ENCODE measurements around the gene SHOX. TPM values are rescaled to one million over a fixed set of nuclear protein-coding genes. Genes with fewer than 3 reads are reported as not detected.
"Not testable (repeated sequence)": the region's sequence is repeated elsewhere in the genome, so short reads cannot be mapped to it uniquely, and the experiment has no call there.

SHOX gene
- total RNA-seq = not detected in 2 replicates
- not detected for polyA plus RNA-seq (2012)

- DNase-seq (ENCODE audit: low read depth) = no peak
Observed at GRCh38 chrX:630612-631496, at the start of gene SHOX. Gene SHOX, plus strand, starts transcription at chrX:630791. Its CDS starts 107 bp downstream, at chrX:630898.

DNA sequence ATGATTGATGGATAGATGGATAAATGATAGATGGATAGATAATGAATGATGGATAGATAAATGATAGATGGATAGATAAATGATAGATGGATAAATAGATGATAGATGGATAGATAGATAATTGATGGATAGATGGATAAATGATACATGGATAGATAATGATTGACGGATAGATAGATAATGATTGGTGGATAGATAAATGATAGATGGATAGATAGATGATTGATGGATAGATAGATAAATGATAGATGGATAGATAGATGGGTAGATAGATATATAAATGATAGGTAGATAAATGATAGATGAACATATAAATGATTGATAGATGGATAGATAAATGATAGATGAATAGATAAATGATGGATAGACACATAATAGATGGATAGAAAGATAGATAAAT lies 49.5 kb upstream of the SHOX start:
- no peak for DNase-seq (ENCODE audit: low read depth)

DNA sequence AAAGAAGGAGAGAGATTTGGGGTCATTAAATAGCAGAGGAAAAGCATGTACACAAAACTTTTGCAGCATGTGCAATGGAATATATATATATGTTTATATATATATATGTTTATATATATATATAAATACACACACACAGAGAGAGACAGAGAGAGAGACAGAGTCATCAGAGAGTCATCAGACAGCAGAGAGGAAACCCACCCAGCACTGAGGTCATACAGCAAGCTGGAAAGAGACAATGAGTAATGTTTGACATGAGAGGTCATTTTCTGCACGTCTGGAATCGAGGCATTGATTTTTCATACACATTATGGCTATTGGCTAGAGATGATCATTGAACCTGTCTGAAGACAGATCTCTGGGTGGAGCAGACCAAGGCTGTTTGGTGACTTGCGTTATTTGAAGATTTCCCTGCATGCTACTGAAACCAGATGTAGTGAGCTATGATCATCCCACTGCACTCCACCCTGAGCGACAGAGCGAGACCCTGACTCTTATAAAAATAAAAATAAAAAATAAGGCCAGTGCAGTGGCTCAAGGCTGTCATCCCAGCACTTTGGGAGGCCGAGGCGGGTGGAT lies 48.8 kb upstream of the SHOX start:
- no peak for DNase-seq (ENCODE audit: low read depth)

DNA sequence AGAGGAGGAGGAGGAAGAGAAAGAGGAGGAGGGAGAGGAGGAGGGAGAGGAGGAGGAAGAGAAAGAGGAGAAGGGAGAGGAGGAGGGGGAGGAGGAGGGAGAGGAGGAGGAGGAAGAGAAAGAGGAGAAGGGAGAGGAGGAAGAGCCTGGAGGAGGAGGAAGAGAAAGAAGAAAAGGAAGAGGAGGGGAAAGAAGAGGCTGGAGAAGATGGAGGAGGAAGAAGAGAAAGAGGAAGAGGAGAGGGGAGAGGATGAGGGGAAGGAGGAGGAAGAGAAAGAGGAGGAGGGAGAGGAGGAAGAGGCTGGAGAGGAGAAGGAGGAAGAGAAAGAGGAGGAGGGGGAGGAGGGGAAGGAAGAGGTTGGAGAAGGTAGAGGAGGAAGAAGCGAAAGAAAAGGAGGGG lies 46.0 kb upstream of the SHOX start:
- DNase-seq (ENCODE audit: low read depth) = no peak

DNA sequence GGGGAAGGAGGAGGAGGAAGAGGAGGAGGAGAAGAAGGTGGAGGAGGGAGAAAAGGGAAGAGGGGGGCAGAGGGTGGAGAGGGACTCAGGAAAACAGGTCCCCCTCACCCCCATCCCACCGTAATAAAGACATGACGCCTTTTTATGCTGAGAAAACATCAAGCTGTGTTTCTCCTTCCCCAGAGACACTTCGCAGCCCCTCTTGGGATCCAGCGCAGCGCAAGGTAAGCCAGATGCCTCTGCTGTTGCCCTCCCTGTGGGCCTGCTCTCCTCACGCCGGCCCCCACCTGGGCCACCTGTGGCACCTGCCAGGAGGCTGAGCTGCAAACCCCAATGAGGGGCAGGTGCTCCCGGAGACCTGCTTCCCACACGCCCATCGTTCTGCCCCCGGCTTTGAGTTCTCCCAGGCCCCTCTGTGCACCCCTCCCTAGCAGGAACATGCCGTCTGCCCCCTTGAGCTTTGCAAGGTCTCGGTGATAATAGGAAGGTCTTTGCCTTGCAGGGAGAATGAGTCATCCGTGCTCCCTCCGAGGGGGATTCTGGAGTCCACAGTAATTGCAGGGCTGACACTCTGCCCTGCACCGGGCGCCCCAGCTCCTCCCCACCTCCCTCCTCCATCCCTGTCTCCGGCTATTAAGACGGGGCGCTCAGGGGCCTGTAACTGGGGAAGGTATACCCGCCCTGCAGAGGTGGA lies 45.3 kb upstream of the SHOX start:
- DNase-seq (ENCODE audit: low read depth) = no peak

DNA sequence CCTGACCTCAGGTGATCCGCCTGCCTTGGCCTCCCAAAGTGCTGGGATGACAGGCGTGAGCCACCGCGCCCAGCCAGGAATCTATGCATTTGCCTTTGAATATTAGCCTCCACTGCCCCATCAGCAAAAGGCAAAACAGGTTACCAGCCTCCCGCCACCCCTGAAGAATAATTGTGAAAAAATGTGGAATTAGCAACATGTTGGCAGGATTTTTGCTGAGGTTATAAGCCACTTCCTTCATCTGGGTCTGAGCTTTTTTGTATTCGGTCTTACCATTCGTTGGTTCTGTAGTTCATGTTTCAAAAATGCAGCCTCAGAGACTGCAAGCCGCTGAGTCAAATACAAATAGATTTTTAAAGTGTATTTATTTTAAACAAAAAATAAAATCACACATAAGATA lies 44.2 kb upstream of the SHOX start:
- DNase-seq (ENCODE audit: low read depth) = no peak

DNA sequence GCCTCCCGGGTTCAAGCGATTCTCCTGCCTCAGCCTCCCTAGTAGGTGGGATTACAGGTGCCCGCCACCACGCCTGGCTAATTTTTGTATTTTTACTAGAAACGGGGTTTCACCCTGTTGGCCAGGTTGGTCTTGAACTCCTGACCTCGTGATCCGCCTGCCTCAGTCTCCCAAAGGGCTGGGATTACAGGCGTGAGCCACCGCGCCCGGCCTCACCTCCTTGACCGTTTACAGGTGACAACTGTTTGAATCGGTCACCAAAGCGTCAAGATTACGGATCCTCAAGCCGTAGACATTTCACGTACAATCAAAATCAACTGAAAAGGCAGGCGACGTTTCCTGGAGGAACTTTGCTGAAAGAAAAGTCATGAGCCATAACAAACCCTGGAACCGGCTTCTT lies 41.3 kb upstream of the SHOX start:
- not testable (repeated sequence) for DNase-seq (ENCODE audit: low read depth)

GRCh38 chrX:590693-591404 lies 39.7 kb upstream of the SHOX start:
- DNase-seq (ENCODE audit: low read depth) = no peak

- DNase-seq (ENCODE audit: low read depth) = no peak
Observed at GRCh38 chrX:599837-600715, 30.5 kb upstream of the SHOX start.

DNA sequence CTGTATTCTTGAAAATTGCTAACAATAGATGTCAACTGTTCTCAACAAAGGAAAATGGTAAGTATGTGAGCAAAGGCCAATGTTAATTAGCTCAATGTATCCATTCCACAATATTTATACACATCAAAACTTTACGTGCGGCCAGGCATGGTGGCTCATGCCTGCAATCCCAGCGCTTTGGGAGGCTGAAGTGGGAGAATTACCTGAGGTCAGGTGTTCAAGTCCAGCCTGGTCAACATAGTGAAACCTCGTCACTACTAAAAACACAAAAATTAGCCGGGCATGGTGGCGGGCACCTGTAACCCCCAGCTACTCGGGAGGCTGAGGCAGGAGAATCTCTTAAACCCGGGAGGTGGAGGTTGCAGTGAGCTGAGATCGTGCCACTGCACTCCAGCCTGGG lies 27.6 kb upstream of the SHOX start:
- DNase-seq (ENCODE audit: low read depth) = not testable (repeated sequence)

- not testable (repeated sequence) for DNase-seq (ENCODE audit: low read depth)
Observed at GRCh38 chrX:604616-605015, 26.0 kb upstream of the SHOX start.

DNA sequence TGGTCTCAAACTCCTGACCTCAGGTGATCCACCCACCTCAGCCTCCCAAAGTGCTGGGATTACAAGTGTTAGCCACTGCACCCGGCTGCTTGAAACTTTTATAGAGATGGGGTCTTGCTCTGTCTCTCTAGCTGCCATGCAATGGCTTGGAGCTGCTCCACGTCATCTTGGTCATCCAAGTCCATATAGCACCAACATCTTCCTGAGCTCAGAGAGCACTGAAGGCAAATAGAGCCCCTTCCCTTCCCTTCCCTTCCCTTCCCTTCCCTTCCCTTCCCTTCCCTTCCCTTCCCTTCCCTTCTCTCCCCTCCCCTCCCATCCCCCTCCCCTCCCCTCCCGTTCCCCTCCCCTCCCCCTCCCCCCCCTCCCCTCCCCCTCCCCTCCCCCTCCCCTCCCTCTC lies 22.5 kb upstream of the SHOX start:
- DNase-seq (ENCODE audit: low read depth) = not testable (repeated sequence)

- no peak for DNase-seq (ENCODE audit: low read depth)
Observed at GRCh38 chrX:614136-614535, 16.5 kb upstream of the SHOX start.

DNA sequence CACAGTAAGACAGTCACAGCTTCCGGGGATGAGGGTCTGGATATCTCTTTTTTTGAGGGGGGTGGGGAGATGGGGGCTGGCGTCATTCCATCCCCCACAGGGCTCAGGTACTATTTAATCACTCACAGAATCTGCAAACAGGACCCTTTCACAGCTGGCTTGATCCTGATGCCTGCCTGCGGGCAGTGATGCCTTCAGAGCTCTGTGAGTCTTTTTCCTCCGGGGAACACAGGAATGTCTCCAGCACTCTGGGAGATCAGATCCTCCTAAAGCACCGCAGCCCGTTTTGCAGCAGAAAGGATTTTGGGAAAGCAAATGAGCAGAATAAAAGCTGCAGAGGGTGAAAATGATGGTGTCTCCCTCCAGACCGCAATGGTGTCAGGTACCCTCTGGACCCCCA lies 13.2 kb upstream of the SHOX start:
- no peak for DNase-seq (ENCODE audit: low read depth)

GRCh38 chrX:617891-618290 lies 12.7 kb upstream of the SHOX start:
- DNase-seq (ENCODE audit: low read depth) = no peak

GRCh38 chrX:618304-618703 lies 12.3 kb upstream of the SHOX start:
- not testable (repeated sequence) for DNase-seq (ENCODE audit: low read depth)

DNA sequence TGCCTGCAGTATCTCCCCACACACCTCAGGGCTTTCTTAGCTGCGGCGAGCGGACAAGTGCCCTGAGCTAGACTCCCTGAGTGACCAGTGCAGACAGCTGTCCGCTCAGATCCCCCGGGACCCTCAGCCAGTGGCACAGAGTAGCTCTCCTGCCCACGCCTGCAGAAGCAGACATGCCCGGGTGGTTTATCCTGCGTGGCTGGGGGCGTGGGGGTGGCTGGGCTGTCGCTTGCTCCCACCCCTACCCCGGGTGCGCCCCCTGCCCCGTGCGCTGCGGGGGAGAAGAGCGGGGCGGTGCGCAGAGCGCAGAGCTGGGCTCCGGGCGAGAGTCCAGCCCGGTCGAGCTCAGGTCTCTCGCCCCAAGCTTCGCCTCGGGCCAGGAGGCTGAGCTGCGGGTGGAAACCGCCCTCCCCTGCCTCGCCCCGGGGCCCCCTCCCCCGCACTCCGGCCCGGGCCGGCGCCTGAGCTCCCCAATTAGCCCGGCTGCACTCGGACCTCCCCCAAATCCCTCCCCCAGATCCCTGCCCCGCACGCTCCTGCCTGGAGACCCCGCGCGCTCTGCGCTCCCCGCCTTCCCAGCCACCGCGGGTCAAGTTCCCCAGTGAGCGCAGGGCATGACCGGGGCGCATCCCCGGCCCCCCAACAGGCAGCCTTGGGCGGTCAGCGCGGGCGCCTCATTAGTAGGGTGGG lies 11.7 kb upstream of the SHOX start:
- DNase-seq (ENCODE audit: low read depth) = no peak

- no peak for DNase-seq (ENCODE audit: low read depth)
Observed at GRCh38 chrX:619451-619811, 11.2 kb upstream of the SHOX start.

GRCh38 chrX:619812-620531 lies 10.6 kb upstream of the SHOX start:
- no peak for DNase-seq (ENCODE audit: low read depth)
